Activated T-cell treated with anti-CD3 and anti-CD28 coated beads, Interleukin-2, amount 50 U/mL, for 72 hours (primary cell): Measurements from ENCODE around the gene ATRNL1. TPM values are rescaled to one million over a fixed set of nuclear protein-coding genes. Genes with fewer than 3 reads are reported as not detected.

Experiments
- ATAC-seq, 2 donors: fragments of 150-1000 bp; cut with Tn5 transposase; replicated peaks in 1 of 2; 2 replicates each; pipeline ENCODE4 v1.10.0; 2021; ENCODE audit warnings: moderate library complexity in 2 of 2, mild to moderate bottlenecking in 1 of 2
- DNase-seq, 2 donors: peaks; one replicate each; pipeline ENCODE4 v3.0.0; 2021 to 2022; ENCODE audit warnings: mixed read lengths in 1 of 2
- H3K27ac Mint-ChIP-seq: one replicate; pipeline ENCODE4 v1.8.0; 2022; ENCODE audit warnings: mild to moderate bottlenecking, moderate library complexity, mixed read lengths
- H3K27me3 Mint-ChIP-seq: one replicate; pipeline ENCODE4 v1.8.0; 2022; ENCODE audit warnings: low read depth, mixed read lengths
- H3K36me3 Mint-ChIP-seq, 2 donors: one replicate each; pipeline ENCODE4 v1.8.0; 2022; ENCODE audit warnings: mixed read lengths in 2 of 2, mild to moderate bottlenecking in 1 of 2; ENCODE audit not compliant: insufficient read depth in 2 of 2
- H3K4me1 Mint-ChIP-seq: one replicate; pipeline ENCODE4 v1.8.0; 2022; ENCODE audit warnings: low read depth, mixed read lengths
- H3K4me3 Mint-ChIP-seq, 2 donors: one replicate each; pipeline ENCODE4 v1.8.0; 2022; ENCODE audit warnings: mild to moderate bottlenecking in 2 of 2, mixed read lengths in 2 of 2, moderate library complexity in 2 of 2
- H3K9me3 Mint-ChIP-seq, 2 donors: one replicate each; pipeline ENCODE4 v1.8.0; 2022; ENCODE audit warnings: mixed read lengths in 2 of 2
- total RNA-seq, 2 donors: library from RNA; stranded (reverse); gene quantifications; one replicate each; pipeline ENCODE4 v1.2.3, GENCODE V29; 2022

Gene ATRNL1, protein sequence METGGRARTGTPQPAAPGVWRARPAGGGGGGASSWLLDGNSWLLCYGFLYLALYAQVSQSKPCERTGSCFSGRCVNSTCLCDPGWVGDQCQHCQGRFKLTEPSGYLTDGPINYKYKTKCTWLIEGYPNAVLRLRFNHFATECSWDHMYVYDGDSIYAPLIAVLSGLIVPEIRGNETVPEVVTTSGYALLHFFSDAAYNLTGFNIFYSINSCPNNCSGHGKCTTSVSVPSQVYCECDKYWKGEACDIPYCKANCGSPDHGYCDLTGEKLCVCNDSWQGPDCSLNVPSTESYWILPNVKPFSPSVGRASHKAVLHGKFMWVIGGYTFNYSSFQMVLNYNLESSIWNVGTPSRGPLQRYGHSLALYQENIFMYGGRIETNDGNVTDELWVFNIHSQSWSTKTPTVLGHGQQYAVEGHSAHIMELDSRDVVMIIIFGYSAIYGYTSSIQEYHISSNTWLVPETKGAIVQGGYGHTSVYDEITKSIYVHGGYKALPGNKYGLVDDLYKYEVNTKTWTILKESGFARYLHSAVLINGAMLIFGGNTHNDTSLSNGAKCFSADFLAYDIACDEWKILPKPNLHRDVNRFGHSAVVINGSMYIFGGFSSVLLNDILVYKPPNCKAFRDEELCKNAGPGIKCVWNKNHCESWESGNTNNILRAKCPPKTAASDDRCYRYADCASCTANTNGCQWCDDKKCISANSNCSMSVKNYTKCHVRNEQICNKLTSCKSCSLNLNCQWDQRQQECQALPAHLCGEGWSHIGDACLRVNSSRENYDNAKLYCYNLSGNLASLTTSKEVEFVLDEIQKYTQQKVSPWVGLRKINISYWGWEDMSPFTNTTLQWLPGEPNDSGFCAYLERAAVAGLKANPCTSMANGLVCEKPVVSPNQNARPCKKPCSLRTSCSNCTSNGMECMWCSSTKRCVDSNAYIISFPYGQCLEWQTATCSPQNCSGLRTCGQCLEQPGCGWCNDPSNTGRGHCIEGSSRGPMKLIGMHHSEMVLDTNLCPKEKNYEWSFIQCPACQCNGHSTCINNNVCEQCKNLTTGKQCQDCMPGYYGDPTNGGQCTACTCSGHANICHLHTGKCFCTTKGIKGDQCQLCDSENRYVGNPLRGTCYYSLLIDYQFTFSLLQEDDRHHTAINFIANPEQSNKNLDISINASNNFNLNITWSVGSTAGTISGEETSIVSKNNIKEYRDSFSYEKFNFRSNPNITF (N-terminal part only)
- total RNA-seq, result under 1 TPM; 0.23 to 0.94 TPM

DNA sequence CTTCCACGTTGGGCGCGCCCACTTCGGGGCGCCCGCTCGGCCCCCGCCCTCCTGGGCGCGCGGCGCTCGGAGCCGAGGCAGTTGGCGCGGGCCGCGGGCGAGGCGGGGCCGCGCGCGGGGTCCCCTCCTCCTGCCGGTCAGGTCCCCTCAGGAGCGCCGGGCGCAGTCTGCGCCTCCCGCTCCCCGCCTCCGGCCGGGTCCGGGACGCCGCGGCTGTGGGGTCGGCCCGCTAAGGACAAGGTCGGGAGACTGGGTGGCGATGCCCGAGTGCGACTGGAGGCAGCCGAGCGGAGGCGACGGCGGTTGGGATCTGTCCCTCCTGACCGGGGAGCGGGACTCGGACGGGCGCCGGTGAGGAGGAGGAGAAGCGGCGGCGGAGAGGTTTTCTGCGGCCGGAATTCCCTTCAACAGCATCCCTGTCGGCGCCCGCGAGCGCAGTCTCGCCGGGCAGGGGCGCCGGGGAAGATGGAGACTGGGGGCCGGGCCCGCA lies at the start of gene ATRNL1:
Gene ATRNL1, plus strand, starts transcription at position 80 of the 490 bp plus-strand sequence. Its CDS starts 386 bp downstream, at position 466.
- DNase-seq (no peak), ATAC-seq (peak; percentile 77 to 79)
- peaks cover 1 to 4% of the 10 kb centered on the region in 2 donors for H3K36me3 Mint-ChIP-seq
- peak within 1 kb of the TSS; percentile 82 to 93 for H3K4me3 Mint-ChIP-seq
- H3K27me3 Mint-ChIP-seq, result peaks cover 55% of the 10 kb centered on the region
- no peaks in the 10 kb centered on the region for H3K9me3 Mint-ChIP-seq
- H3K27ac Mint-ChIP-seq, result peak within 1 kb of the TSS; percentile 66
- peaks cover 14% of the 10 kb centered on the region for H3K4me1 Mint-ChIP-seq

DNA sequence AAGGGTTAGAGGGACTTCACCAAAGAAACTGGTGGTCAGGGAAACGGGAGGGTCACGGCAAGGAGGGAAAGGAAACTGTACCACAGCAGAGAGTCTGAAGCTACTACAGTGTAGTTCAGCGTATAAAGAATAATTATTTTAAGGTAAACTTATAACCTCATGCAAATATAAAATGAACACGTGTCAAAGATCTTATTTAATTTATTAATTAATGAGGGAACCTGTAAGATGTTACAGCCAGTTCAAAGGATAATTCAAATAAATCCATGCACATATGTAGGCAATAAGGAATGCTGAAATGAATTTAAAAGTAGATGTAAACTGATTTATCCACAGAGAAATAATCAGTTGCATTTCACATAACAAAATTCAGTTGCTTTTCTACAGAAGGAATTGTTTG lies 49.4 kb upstream of the ATRNL1 start:
- no peaks in the 10 kb centered on the region for H3K9me3 Mint-ChIP-seq
- H3K27ac Mint-ChIP-seq, result no peak overlapping the region
- ATAC-seq (no peak), DNase-seq (no peak)
- peaks cover 5% of the 10 kb centered on the region for H3K27me3 Mint-ChIP-seq
- no peaks in the 10 kb centered on the region for H3K4me1 Mint-ChIP-seq
- no peak overlapping the region for H3K4me3 Mint-ChIP-seq
- no peaks in the 10 kb centered on the region for H3K36me3 Mint-ChIP-seq

DNA sequence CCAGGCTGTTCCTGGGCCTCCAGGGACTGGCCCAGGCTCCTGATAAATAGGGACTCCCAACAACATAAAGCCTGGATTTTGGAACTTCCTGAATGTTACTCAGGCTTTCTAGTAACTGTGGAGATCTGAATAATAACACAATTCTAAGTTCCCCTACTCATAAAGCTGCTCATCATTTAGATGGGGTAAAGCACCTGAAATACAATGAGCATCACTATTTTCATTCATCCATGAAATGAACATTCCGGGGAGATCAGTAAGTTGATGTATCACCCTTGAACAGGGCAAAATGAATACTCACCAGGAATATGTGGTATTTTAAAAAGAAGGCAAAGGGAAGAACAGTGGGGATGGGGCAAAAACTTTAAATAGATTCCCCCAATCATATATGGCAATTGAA lies 48.3 kb upstream of the ATRNL1 start:
- peaks cover 5% of the 10 kb centered on the region for H3K27me3 Mint-ChIP-seq
- H3K4me3 Mint-ChIP-seq, result no peak overlapping the region
- no peaks in the 10 kb centered on the region for H3K36me3 Mint-ChIP-seq
- no peaks in the 10 kb centered on the region for H3K4me1 Mint-ChIP-seq
- no peaks in the 10 kb centered on the region for H3K9me3 Mint-ChIP-seq
- no peak for DNase-seq
- ATAC-seq, result no peak
- no peak overlapping the region for H3K27ac Mint-ChIP-seq

DNA sequence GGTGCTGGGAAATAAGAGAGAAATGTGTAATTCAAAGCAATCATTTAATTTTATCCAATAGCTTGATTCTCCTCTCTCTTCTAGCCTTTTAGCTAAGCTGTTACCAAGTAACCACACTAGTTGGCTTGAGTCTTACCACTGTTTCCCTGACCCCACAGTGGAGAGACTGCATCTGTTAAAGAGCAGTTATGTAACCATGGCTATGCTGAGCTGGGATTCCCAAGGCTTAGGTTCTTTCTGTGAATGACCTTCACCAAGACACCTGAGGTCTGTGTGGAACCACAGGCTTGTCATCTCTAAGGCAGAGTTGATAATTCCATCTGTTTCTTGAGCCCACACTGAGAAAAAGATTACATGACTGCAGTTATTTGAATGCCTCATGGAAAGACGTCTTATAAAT lies 47.7 kb upstream of the ATRNL1 start:
- ATAC-seq (no peak), DNase-seq (no peak)
- Mint-ChIP-seq H3K27me3 (peaks cover 5% of the 10 kb centered on the region), H3K4me1 (no peaks in the 10 kb centered on the region), H3K27ac (no peak overlapping the region), H3K36me3 (no peaks in the 10 kb centered on the region), H3K4me3 (no peak overlapping the region), H3K9me3 (no peaks in the 10 kb centered on the region)

DNA sequence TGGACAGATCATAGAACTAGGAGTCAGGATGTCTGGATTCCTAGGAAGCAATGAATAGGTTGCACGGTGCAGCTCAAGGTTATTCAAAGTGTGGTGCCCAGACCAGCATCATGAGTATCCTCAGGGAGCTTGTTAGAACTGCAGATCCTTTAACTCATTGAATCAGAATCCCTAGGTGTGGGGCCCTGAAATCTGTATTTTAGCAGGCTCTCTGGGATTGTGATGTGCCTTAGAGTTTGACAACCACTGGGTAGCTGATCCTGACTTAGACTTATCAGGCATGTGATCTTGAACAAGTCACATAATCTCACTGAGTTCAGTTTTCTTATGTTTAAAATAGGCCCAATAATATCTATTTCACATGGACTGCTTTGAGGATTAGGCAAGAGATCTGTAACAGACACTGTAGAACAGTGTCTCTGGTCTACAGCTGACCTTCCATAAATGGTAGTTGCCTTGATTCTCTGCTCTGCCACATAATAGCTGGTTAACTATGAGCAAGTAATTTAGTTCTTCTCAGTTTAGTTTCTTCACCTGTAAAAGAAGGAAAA lies 46.4 kb upstream of the ATRNL1 start:
- DNase-seq, result no peak
- no peaks in the 10 kb centered on the region for H3K36me3 Mint-ChIP-seq
- no peaks in the 10 kb centered on the region for H3K9me3 Mint-ChIP-seq
- no peak overlapping the region for H3K4me3 Mint-ChIP-seq
- peaks cover 5% of the 10 kb centered on the region for H3K27me3 Mint-ChIP-seq
- ATAC-seq, result no peak
- H3K4me1 Mint-ChIP-seq, result no peaks in the 10 kb centered on the region
- no peak overlapping the region for H3K27ac Mint-ChIP-seq

DNA sequence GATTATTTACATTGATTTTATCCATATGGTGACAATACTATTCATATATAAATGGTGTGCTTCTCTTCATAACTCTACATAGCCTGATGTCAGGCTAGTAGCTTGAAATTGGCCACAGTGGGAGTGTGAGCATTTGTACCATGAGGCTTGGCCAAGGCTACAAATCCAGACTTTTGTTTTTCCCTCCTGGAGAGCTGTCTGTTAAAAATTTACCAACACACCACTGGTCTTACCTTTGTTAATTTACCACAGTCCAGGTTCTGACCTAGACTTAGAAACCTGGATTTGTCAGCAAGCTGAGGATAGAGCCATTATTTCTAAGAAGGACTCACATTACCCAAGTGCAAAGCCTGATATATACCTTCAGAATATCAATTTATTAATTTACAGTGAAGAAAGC lies 45.5 kb upstream of the ATRNL1 start:
- no peaks in the 10 kb centered on the region for H3K36me3 Mint-ChIP-seq
- no peak overlapping the region for H3K4me3 Mint-ChIP-seq
- H3K27me3 Mint-ChIP-seq, result peaks cover 5% of the 10 kb centered on the region
- DNase-seq (no peak), ATAC-seq (no peak)
- no peaks in the 10 kb centered on the region for H3K9me3 Mint-ChIP-seq
- no peak overlapping the region for H3K27ac Mint-ChIP-seq
- no peaks in the 10 kb centered on the region for H3K4me1 Mint-ChIP-seq

DNA sequence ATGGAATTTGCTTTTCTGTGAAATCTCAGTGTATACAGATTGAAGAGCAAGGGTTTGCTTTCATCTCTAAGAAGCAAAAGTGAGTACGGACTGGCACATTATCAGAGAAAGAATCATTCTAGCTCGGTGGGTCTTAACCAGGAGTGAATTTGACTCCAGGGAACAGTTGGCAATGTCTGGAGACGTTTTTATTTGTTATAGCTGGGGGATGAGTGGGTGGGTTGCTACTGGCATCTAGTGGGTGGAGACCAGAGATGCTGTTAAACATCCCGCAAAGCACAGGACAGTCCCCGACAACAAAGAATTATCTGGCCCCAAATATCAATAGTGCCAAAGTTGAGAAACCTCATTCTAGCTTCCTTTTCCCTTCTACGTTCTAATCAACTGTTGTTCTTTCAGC lies 43.8 kb upstream of the ATRNL1 start:
- ATAC-seq (no peak), DNase-seq (no peak)
- H3K36me3 Mint-ChIP-seq, result no peaks in the 10 kb centered on the region
- no peak overlapping the region for H3K27ac Mint-ChIP-seq
- H3K27me3 Mint-ChIP-seq, result no peaks in the 10 kb centered on the region
- no peak overlapping the region for H3K4me3 Mint-ChIP-seq
- no peaks in the 10 kb centered on the region for H3K4me1 Mint-ChIP-seq
- no peaks in the 10 kb centered on the region for H3K9me3 Mint-ChIP-seq

DNA sequence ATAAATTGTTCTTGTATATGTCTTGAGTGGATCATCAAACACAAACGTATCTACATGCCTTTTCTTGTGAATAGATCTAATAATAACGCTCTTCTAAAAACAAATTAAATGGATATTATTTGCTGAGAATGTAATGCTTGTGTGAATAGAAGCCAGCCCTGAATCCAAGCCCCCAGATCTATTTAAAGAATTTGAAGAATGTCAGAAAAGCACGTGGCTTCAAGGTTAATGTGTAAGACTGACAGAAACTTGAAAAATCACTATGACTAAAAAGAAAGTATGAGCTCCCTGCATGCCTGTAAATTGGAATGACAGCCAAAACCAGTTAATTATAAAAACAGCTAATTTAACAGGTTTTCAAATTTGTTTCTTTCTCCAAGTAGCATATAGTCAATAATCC lies 43.2 kb upstream of the ATRNL1 start:
- Mint-ChIP-seq H3K4me1 (no peaks in the 10 kb centered on the region), H3K9me3 (no peaks in the 10 kb centered on the region), H3K27me3 (no peaks in the 10 kb centered on the region), H3K36me3 (no peaks in the 10 kb centered on the region), H3K4me3 (no peak overlapping the region), H3K27ac (no peak overlapping the region)
- no peak for ATAC-seq
- DNase-seq, result no peak

DNA sequence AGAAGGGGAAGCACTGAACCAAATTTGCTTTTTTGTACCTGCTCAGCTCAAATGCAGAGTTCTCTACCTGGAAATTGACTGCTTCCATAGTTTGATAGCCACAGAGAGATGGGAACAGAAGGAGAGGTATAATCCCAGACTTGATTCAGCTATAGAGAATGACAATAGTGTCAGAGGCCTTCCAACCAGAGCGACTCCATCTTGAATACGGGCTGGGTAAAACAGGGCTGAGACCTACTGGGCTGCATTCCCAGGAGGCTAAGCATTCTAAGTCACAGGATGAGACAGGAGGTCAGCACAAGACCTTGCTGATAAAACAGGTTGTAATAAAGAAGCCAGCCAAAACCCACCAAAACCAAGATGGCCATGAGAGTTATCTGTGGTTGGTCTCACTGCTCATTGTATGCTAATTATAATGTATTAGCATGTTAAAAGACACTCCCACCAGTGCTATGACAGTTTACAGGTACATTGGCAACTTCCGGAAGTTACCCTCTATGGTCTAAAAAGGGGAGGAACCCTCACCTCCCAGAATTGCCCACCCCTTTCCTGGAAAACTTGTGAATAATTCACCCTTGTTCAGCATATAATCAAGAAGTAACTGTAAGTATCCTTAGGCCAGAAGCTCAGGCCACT lies 42.7 kb upstream of the ATRNL1 start:
- H3K27ac Mint-ChIP-seq, result no peak overlapping the region
- no peaks in the 10 kb centered on the region for H3K27me3 Mint-ChIP-seq
- H3K4me1 Mint-ChIP-seq, result no peaks in the 10 kb centered on the region
- H3K36me3 Mint-ChIP-seq, result no peaks in the 10 kb centered on the region
- H3K9me3 Mint-ChIP-seq, result no peaks in the 10 kb centered on the region
- DNase-seq, result no peak
- H3K4me3 Mint-ChIP-seq, result no peak overlapping the region
- ATAC-seq, result no peak

DNA sequence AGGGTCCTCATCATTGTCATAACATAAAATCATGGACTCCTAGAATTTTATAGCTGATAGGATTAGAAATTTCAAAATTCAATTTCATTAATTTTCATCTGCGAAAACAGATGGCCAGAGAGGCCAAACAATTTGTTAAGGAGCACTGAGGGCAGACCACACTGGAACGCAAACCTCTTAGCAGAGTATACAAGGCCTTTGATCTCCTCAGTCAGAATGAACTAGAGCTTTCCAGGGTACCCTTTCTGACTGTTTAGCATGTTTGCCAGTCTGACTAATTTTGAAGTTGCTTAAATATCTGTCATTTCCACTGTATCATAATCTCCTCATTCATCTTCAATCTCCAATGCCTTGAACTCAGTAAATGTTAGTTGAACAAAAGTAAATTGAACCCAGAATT lies 41.9 kb upstream of the ATRNL1 start:
- Mint-ChIP-seq H3K27ac (no peak overlapping the region), H3K4me1 (no peaks in the 10 kb centered on the region)
- ATAC-seq, result no peak

DNA sequence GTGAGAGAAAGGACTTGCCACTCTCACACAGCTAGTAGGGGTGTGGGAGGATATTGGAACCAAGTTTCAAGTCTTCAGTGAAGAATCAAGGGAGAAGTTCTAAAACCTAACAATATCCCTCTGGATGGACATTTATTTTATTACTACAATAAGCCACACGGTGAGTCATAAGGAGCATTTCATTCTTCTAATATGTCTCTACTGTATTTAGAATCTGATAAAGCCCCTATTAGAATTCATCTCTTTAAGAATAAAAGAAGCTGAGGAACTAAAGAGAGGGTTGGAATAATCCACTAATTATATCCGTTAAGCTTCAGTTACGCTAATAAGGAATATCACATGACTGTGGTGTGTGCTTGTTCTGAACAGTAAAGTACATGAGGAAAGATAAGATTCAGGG lies 40.9 kb upstream of the ATRNL1 start:
- H3K27ac Mint-ChIP-seq, result no peak overlapping the region
- H3K36me3 Mint-ChIP-seq, result no peaks in the 10 kb centered on the region
- H3K27me3 Mint-ChIP-seq, result no peaks in the 10 kb centered on the region
- ATAC-seq, result no peak
- H3K9me3 Mint-ChIP-seq, result no peaks in the 10 kb centered on the region
- H3K4me1 Mint-ChIP-seq, result no peaks in the 10 kb centered on the region
- H3K4me3 Mint-ChIP-seq, result no peak overlapping the region
- DNase-seq, result no peak

More for the DNA sequence above, 41.9 kb upstream of the ATRNL1 start:
- DNase-seq, result no peak
- Mint-ChIP-seq H3K9me3 (no peaks in the 10 kb centered on the region), H3K4me3 (no peak overlapping the region), H3K27me3 (no peaks in the 10 kb centered on the region), H3K36me3 (no peaks in the 10 kb centered on the region)

DNA sequence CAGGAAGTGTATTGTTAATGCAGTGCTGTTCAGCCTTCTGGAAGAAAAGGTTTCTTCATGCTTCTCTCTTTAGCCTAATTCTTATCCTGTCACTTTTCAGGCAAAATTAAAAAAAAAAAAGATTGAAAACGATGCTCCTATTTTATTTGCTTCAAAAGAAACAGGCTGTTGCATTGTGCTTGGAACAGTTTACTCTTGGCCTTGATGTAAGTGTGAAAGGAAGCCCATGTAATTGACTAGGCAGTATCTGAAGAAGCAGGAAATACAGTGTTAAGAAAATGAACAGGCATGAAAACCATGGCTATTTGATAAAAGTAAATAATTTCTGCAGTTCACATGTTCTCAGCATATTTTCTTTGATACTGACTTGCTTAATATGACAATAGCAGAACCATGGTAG lies 40.4 kb upstream of the ATRNL1 start:
- ATAC-seq (no peak), DNase-seq (no peak)
- Mint-ChIP-seq H3K9me3 (no peaks in the 10 kb centered on the region), H3K27ac (no peak overlapping the region), H3K27me3 (no peaks in the 10 kb centered on the region), H3K36me3 (no peaks in the 10 kb centered on the region), H3K4me1 (no peaks in the 10 kb centered on the region), H3K4me3 (no peak overlapping the region)
